Activated CD4-positive, alpha-beta T cell treated with anti-CD3 and anti-CD28 coated beads, Interleukin-2, amount 50 U/mL, for 16 hours (primary cell): ENCODE measurements around the gene GDPD5.
A peak's percentile ranks its signal among the peaks of the same experiment; 100 is the strongest.

Experiments used
- DNase-seq: peaks from one replicate; pipeline ENCODE4 v3.0.0-alpha.2; 2020

The GDPD5 gene

DNA sequence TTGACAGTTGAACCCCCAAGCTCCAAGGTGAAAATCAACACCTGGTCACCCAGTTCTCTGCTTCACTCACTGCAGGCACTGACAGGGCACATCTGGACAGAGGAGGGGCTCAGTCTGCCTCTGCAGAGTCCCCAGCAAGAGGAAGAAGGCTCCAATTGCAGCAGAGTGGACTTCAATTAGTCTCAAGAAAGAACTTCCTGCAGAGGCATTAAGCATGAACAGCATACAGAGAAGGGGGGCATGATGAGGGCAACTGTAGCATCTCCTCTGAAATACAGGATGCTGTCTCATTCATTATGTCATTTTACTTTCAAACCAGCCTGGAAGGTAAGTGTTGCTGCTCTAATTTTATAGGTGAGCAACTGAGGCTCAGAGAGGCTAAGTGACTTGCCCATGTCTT lies 11.1 kb downstream of the GDPD5 start:
- DNase-seq, result no peak

GRCh38 chr11:75513250-75513649 lies 12.5 kb downstream of the GDPD5 start:
- DNase-seq, result no peak

DNA sequence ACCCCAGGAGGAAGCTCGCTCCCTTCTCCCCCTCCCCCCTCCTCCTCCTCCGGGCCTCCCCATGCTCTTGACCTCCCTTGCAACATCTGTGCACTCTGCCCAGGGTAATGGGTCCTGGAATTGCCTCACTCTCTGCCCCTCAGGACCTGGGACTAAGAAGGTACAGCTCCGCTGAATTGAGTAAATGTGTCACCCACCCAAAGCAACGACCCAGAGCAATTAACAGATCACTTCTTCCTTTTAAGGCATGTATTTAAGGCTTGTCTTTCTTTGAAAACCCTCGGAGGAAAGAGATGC lies 15.1 kb downstream of the GDPD5 start:
- DNase-seq, result no peak

GRCh38 chr11:75510004-75510722 lies 15.6 kb downstream of the GDPD5 start:
- no peak for DNase-seq

GRCh38 chr11:75509020-75509720 lies 16.6 kb downstream of the GDPD5 start:
- no peak for DNase-seq

DNA sequence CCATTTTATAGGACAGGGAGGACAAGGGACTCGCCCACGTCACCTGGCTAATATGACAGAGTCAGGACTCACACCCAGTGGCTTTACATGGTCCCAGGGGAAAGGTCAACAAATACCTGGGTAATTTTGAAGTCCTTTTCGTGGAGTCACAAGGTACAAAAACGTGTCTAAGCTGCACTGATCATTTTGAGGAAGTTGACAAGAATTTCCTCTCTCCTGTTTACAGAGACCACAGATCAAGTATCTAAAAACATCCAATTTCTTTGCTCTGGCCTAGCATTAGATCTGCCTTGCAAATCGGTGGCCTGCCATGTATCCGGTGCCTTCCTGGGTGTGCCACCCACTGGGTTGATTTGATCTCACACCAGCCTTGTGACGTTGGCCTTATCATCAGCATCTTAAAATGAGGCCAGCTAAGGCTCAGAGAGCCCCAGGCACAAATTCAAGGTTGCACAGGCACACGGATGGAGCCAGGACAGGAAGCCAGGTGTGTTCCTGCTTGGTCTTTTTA lies 17.6 kb downstream of the GDPD5 start:
- DNase-seq, result peak; percentile 48

GRCh38 chr11:75507571-75507970 lies 18.2 kb downstream of the GDPD5 start:
- no peak for DNase-seq

- no peak for DNase-seq
These were observed 18.9 kb downstream of the GDPD5 start for GRCh38 chr11:75506827-75507226.

DNA sequence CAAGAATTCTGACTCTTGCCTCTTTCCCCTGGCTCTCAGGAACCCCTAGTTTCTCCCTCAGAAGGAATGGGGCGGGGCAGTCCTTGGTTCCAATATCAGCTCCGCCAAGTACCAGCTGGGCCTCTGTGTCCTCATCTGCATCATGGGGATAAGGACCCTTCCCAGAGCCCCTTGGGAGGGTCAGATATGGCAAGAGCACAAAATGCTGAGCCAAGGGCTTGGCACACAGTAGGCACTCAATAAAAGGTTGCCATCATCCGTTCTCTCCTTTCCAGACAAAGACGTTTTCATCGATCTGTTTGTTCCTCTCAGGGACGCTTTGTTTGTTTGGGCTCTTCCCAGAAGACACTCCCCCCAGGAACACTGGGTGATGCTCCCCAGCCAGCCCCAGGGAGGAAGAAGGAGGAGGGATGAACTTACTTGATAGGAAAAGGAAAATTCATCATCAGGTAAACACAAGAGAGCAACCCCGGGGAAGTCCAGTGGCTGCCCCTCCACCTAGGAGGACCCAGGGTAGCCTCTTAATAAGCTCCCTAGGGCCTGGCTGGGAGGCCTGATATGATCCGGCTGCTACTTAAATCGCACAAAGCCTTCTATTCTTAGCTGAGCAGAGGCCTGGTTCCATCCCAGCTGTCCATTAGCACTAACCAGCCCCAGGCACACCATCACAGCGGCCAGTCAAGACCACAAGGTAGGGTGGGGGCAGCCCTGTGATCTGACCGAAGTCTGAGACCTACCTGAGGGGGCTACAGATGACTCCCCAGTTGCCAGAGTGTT lies 19.6 kb downstream of the GDPD5 start:
- DNase-seq, result no peak

DNA sequence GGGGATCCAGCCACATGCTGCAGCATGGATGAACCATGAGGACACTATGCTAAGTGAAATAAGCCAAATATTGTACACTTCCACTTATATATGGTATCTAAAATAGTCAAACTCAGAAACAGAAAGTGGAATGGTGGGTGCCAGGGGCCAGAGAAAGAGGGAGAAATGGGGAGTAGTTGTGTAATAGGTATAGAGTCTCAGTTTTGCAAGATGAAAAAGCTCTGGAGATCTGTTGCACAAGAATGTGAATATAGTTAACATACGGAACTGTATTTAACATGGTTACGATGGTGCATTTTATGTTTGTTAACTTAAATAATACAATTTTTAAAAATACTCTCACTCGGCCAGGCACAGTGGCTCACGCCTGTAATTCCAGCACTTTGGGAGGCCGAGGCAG lies 21.2 kb downstream of the GDPD5 start:
- DNase-seq, result no peak

DNA sequence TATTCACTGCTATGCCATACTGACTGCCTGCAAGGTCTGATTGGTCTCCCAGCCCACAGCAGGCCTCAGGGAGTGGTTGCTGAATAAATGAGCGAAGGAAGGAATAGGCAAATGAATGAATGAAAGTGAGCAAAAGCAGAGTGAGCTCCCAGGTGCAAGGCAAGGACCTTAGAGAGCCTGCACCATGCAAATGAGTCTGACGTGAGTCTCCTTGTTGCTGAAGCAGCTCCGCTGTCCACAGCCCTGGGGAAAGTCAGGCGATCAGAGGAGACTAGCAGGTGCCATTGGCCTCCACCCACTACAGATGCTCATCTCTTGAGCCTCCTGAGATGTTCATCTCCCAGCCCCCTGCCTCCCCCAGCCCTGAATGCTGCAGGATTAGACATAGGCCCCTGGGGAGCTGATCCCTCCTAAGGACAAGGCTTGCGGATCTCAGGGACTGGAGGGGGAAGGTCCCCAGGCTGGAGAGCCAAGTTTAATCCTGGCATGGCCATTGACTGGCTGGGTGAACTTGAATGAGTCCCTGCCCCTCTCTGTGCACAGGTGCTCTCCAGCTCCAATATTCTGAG lies 22.1 kb downstream of the GDPD5 start:
- DNase-seq, result no peak

- DNase-seq, result no peak
These were observed 23.6 kb downstream of the GDPD5 start for GRCh38 chr11:75502138-75502537.

GRCh38 chr11:75500742-75501141 lies 25.0 kb downstream of the GDPD5 start:
- no peak for DNase-seq

GRCh38 chr11:75499423-75500190 lies 26.1 kb downstream of the GDPD5 start:
- DNase-seq, result no peak

GRCh38 chr11:75498556-75499255 lies 27.0 kb downstream of the GDPD5 start:
- DNase-seq, result no peak

- DNase-seq, result peak; percentile 11
These were observed 27.8 kb downstream of the GDPD5 start for GRCh38 chr11:75497788-75498409.

DNA sequence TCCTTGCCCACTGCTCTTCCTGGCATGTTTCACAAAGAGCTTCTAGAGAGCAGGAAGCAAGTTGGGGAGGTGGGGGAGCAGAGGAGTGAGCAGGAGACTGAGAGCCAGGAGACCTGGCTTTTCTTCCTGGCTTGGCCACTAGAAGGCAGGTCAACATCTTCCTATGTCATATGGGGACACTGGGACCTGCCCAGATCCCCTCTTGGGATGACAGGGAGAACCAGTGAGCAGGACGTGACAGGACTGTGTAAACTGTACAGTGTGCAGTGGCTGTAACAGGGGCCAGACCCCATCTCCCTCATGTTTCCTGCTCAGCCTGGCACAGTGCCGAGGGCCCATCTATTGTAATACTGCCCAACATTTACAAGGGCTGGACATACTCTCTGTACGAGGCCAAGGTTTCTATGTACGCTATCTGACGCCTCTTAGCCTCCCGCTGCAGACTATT lies 29.4 kb downstream of the GDPD5 start:
- DNase-seq, result no peak

DNA sequence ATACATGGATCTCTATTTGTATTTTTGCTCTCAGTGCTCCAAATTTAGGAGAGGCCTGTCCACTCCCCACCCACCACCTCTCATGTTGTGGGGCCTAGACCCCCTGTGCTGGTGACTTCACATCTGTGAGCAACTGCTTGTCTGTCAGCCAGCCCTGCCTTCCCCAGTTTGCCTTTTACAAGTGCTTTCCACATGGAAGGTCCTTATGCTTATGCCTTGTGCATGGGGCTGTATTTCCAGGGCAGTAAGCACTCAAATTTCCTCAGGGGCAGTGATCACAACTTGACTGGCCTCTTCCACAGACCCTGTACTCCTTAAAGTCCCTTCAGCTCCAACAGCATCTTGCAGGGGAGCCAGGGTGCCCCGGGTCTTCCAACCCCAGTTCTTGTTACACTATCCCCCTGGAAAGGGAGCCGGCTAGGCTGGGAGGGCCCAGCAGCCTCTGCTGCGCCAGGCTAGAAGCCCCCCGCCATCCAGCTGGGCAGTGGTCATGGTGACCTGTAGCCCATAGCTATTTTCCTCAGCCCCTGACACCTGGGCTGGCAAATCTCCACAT lies 29.9 kb downstream of the GDPD5 start:
- no peak for DNase-seq

- no peak for DNase-seq
These were observed 32.1 kb downstream of the GDPD5 start for GRCh38 chr11:75493626-75494025.

GRCh38 chr11:75492181-75492820 lies 33.4 kb downstream of the GDPD5 start:
- peak; percentile 65 for DNase-seq

GRCh38 chr11:75491465-75491864 lies 34.3 kb downstream of the GDPD5 start:
- peak; percentile 5 for DNase-seq
